B cell (primary cell): ENCODE results near the gene AMPH. TPM values are rescaled to one million over a fixed set of nuclear protein-coding genes. Genes with fewer than 3 reads are reported as not detected.

Experiments
- ATAC-seq: fragments of 200-7000 bp; cut with Tn5 transposase; one replicate; pipeline ENCODE4 v1.10.0; 2021; ENCODE audit warnings: low read depth, mild to moderate bottlenecking, moderate number of reproducible peaks, moderate library complexity
- CTCF ChIA-PET: fragments of 350-600 bp; sonication (Branson Sonifier 250); formaldehyde crosslinking; loops from one replicate; lab custom pipeline; 2021; ENCODE audit warnings: antibody characterized with exemption, inconsistent platforms; lab: Charles Lee
- POLR2A ChIA-PET: fragments of 350-600 bp; sonication (Branson Sonifier 250); formaldehyde crosslinking; loops from one replicate; lab custom pipeline; 2021; ENCODE audit warnings: antibody characterized with exemption; lab: Charles Lee
- DNase-seq: peaks from one replicate; pipeline ENCODE4 v3.0.0; 2013
- H2AFZ ChIP-seq: 2 replicates; pipeline ENCODE4 v1.6.1; 2012; ENCODE audit warnings: mild to moderate bottlenecking, low read depth, low read length; ENCODE audit not compliant: insufficient read depth, poor library complexity, severe bottlenecking
- H3K27ac ChIP-seq, 2 donors: 1 replicate in 1 of 2; 2 replicates in 1 of 2; pipeline ENCODE4 v1.5.1; 2012 to 2013; ENCODE audit warnings: low read length in 2 of 2, mild to moderate bottlenecking in 2 of 2, moderate library complexity in 1 of 2
- H3K27me3 ChIP-seq, 4 experiments: fragments of 200-600 bp in 1 of 4; sonication (generic) in 1 of 4; replicated peaks in 1 of 4; 1 replicate in 2 of 4; 2 replicates in 2 of 4; pipeline versions ENCODE4 v1.6.1 to v1.7.0; 2013 to 2016; ENCODE audit warnings: low read length in 3 of 4, mild to moderate bottlenecking in 2 of 4, mixed read lengths in 1 of 4, moderate library complexity in 1 of 4; ENCODE audit not compliant: insufficient read depth in 4 of 4, control insufficient read depth in 3 of 4; ENCODE audit errors: control extremely low read depth in 1 of 4
- H3K36me3 ChIP-seq, 2 experiments: replicated peaks in 1 of 2; 1 replicate in 1 of 2; 2 replicates in 1 of 2; pipeline versions ENCODE4 v1.6.1 to v1.7.1; 2013; ENCODE audit warnings: low read length in 1 of 2; ENCODE audit not compliant: insufficient read depth in 2 of 2, control insufficient read depth in 1 of 2; ENCODE audit errors: control extremely low read depth in 1 of 2, extremely low read depth in 1 of 2
- H3K4me1 ChIP-seq, 2 donors: fragments of 200-600 bp in 1 of 2; sonication (generic) in 1 of 2; 1 replicate in 1 of 2; 2 replicates in 1 of 2; pipeline versions ENCODE4 v1.5.1 to v1.6.1; 2013 to 2017; ENCODE audit warnings: low read length in 2 of 2; ENCODE audit not compliant: control insufficient read depth in 2 of 2, insufficient read depth in 2 of 2
- H3K4me2 ChIP-seq: replicated peaks from 2 replicates; pipeline ENCODE3; 2012; ENCODE audit warnings: mild to moderate bottlenecking, low read depth, low read length; ENCODE audit not compliant: poor library complexity, severe bottlenecking
- H3K4me3 ChIP-seq, 5 experiments: fragments of 200-600 bp in 1 of 5; sonication (generic) in 1 of 5; 1 replicate in 3 of 5; 2 replicates in 2 of 5; pipeline versions ENCODE4 v1.5.1 to v1.7.0; 2011 to 2016; ENCODE audit warnings: low read length in 4 of 5, mild to moderate bottlenecking in 4 of 5, low read depth in 2 of 5, control low read depth in 1 of 5, moderate library complexity in 1 of 5; ENCODE audit not compliant: insufficient read depth in 1 of 5; ENCODE audit errors: control extremely low read depth in 1 of 5, extremely low read depth in 1 of 5
- H3K79me2 ChIP-seq: fragments of 200-600 bp; sonication (generic); one replicate; pipeline ENCODE4 v1.6.0; 2016; ENCODE audit warnings: low read length; ENCODE audit not compliant: control insufficient read depth, insufficient read depth
- H3K9ac ChIP-seq: fragments of 200-600 bp; sonication (generic); 2 replicates; pipeline ENCODE4 v1.6.1; 2017; ENCODE audit warnings: mild to moderate bottlenecking, low read length, moderate library complexity
- H3K9me3 ChIP-seq, 3 donors: one replicate each; pipeline versions ENCODE4 v1.6.1 to v1.7.1; 2013; ENCODE audit warnings: low read length in 2 of 3; ENCODE audit not compliant: control insufficient read depth in 2 of 3, insufficient read depth in 1 of 3; ENCODE audit errors: control extremely low read depth in 1 of 3
- H4K20me1 ChIP-seq: 2 replicates; pipeline ENCODE4 v1.6.0; 2012; ENCODE audit warnings: mild to moderate bottlenecking, low read length; ENCODE audit not compliant: insufficient read depth, control insufficient read depth, poor library complexity, severe bottlenecking
- H3K27ac Mint-ChIP-seq: one replicate; pipeline ENCODE4 v1.8.0; 2021; ENCODE audit warnings: mixed read lengths
- H3K27me3 Mint-ChIP-seq: one replicate; pipeline ENCODE4 v1.8.0; 2021; ENCODE audit warnings: mixed read lengths
- H3K4me1 Mint-ChIP-seq: one replicate; pipeline ENCODE4 v1.8.0; 2021; ENCODE audit warnings: mixed read lengths
- H3K4me3 Mint-ChIP-seq: one replicate; pipeline ENCODE4 v1.8.0; 2021; ENCODE audit warnings: mixed read lengths
- H3K9me3 Mint-ChIP-seq: one replicate; pipeline ENCODE4 v1.8.0; 2022; ENCODE audit warnings: mixed read lengths; ENCODE audit not compliant: insufficient read depth
- CTCF ChIP-seq: fragments of 200-600 bp; IDR thresholded peaks from one replicate; pipeline ENCODE4 v1.8.0; 2022; ENCODE audit warnings: antibody characterized with exemption, mild to moderate bottlenecking
- EZH2 ChIP-seq: IDR thresholded peaks from 2 replicates; pipeline ENCODE4 v1.6.1; 2012; ENCODE audit warnings: borderline replicate concordance, low read depth, mild to moderate bottlenecking, moderate library complexity, low read length; ENCODE audit not compliant: insufficient read depth, poor library complexity, severe bottlenecking
- WGBS: methylation state at CpG from one replicate; pipeline ENCODE4 v1.1.5; 2013; ENCODE audit warnings: missing lambda C conversion rate; ENCODE audit not compliant: insufficient coverage; 5-methylcytosine and 5-hydroxymethylcytosine counted together
- intact Hi-C: fragments of 100-400 bp; cut with micrococcal nuclease; formaldehyde crosslinking; loops from one replicate; pipeline ENCODE4 v1.10.0; 2022
- polyA plus RNA-seq: library from polyadenylated mRNA; depleted of rRNA; stranded (reverse); fragments of >200 nt; gene quantifications from 2 replicates; pipeline ENCODE4 v1.2.3, GENCODE V29; 2012
- total RNA-seq, 2 donors: library from RNA; stranded (reverse); fragments of 120-200 nt in 1 of 2; gene quantifications; 1 replicate in 1 of 2; 2 replicates in 1 of 2; pipeline versions ENCODE4 v1.2.3 to v1.2.4, GENCODE V29; 2013 to 2022

Gene AMPH
- total and polyA plus RNA-seq, 2 donors (not counting 1 experiment from before 2014, with no cell fraction given), result not detected

- no peak for TF ChIP-seq CTCF
- TF ChIP-seq EZH2, result no peak
- H3K9me3 ChIP-seq, result no peaks in the 10 kb centered on the region
- peaks cover 0 to 4% of the 10 kb centered on the region in 2 donors for H3K4me1 ChIP-seq
- peaks cover 11% of the 10 kb centered on the region for H3K4me1 Mint-ChIP-seq
- no peak overlapping the region for H3K27ac ChIP-seq
- POLR2A ChIA-PET, result no interaction called here
- H3K79me2 ChIP-seq, result no peaks in the 10 kb centered on the region
- ATAC-seq, result no peak
- H3K27me3 Mint-ChIP-seq, result peaks cover 54% of the 10 kb centered on the region
- H3K36me3 ChIP-seq, result no peaks in the 10 kb centered on the region
- WGBS, result 40% methylated on average over 1 of the region's 2 CpGs
- no peaks in the 10 kb centered on the region for H3K9me3 Mint-ChIP-seq
- no peak overlapping the region for H3K27ac Mint-ChIP-seq
- no peak overlapping the region for H3K9ac ChIP-seq
- intact Hi-C loops, result no loop called here
- no peaks in the 10 kb centered on the region for H4K20me1 ChIP-seq
- H3K4me3 ChIP-seq, result no peak overlapping the region
- peaks cover 0 to 37% (median 12%) of the 10 kb centered on the region in 4 experiments for H3K27me3 ChIP-seq
- no peak for DNase-seq
- H2AFZ ChIP-seq, result no peak overlapping the region
- CTCF ChIA-PET, result interaction anchor here (0.7 to 1.9 kb wide), 2 partner anchors 230 to 233 kb away, joined by 3 to 10 read pairs; no protein-coding TSS in a partner anchor
- no peak overlapping the region for H3K4me2 ChIP-seq
- H3K4me3 Mint-ChIP-seq, result no peak overlapping the region
Observed at GRCh38 chr7:38632411-38632810, 1.2 kb upstream of the AMPH start.

- H3K4me1 Mint-ChIP-seq, result peaks cover 11% of the 10 kb centered on the region
- H3K9me3 Mint-ChIP-seq, result peaks cover 3% of the 10 kb centered on the region
- Histone ChIP-seq H3K9ac (no peak overlapping the region), H2AFZ (no peak overlapping the region), H3K27me3 (peaks cover 0 to 40% (median 12%) of the 10 kb centered on the region in 4 experiments), H3K4me1 (peaks cover 0 to 4% of the 10 kb centered on the region in 2 donors), H3K9me3 (peaks cover 0 to 7% (median 4%) of the 10 kb centered on the region in 3 donors), H3K36me3 (no peaks in the 10 kb centered on the region), H3K27ac (no peak overlapping the region), H4K20me1 (no peaks in the 10 kb centered on the region), H3K4me2 (no peak overlapping the region), H3K4me3 (no peak overlapping the region), H3K79me2 (no peaks in the 10 kb centered on the region)
- no peak overlapping the region for H3K4me3 Mint-ChIP-seq
- TF ChIP-seq EZH2, result no peak
- intact Hi-C loops, result no loop called here
- DNase-seq, result no peak
- H3K27ac Mint-ChIP-seq, result no peak overlapping the region
- WGBS, result 74% methylated on average over 10 of the region's 12 CpGs
- ChIA-PET CTCF (no interaction called here), POLR2A (no interaction called here)
- H3K27me3 Mint-ChIP-seq, result peaks cover 62% of the 10 kb centered on the region
- ATAC-seq, result no peak
Observed at GRCh38 chr7:38629651-38630510, 1.3 kb downstream of the AMPH start.
